Activated T-helper 1 cell treated with anti-CD3 and anti-CD28 coated beads, Interleukin-2, amount 50 U/mL, for 16 hours (primary cell): ENCODE data around the gene NACC1.
"Not testable (repeated sequence)": the region's sequence is repeated elsewhere in the genome, so short reads cannot be mapped to it uniquely, and the experiment has no call there.

Source experiments
- DNase-seq, 2 donors: peaks; one replicate each; pipeline ENCODE4 v3.0.0-alpha.2; 2020; ENCODE audit warnings: low read depth in 1 of 2, low spot score in 1 of 2

The NACC1 gene

GRCh38 chr19:13138171-13138915 is 20.3 kb downstream of the NACC1 start:
- no peak for DNase-seq

- DNase-seq = no peak
These were observed 20.8 kb downstream of the NACC1 start for GRCh38 chr19:13138916-13139198.

GRCh38 chr19:13139633-13140311 is 21.7 kb downstream of the NACC1 start:
- no peak for DNase-seq

GRCh38 chr19:13146763-13147563 is 28.9 kb downstream of the NACC1 start:
- DNase-seq = no peak

- DNase-seq = not testable (repeated sequence)
These were observed 31.1 kb downstream of the NACC1 start for GRCh38 chr19:13149173-13149627.

GRCh38 chr19:13149628-13150186 is 31.6 kb downstream of the NACC1 start:
- no peak for DNase-seq

GRCh38 chr19:13150187-13150930 is 32.3 kb downstream of the NACC1 start, which contains the start of the genes IER2 and STX10:
IER2 (plus strand) TSS chr19:13150411; CDS start chr19:13153187, 2,776 bp downstream.
STX10 (minus strand) TSS chr19:13150375; CDS start chr19:13150173, 202 bp downstream.
- peak; percentile 86 to 89 for DNase-seq

- no peak for DNase-seq
These were observed 33.0 kb downstream of the NACC1 start for GRCh38 chr19:13150931-13151604.

- peak; percentile 91 to 94 for DNase-seq
These were observed 33.7 kb downstream of the NACC1 start for GRCh38 chr19:13151605-13152355.

- no peak for DNase-seq
These were observed 34.4 kb downstream of the NACC1 start for GRCh38 chr19:13152356-13152973.

- peak; percentile 94 to 97 for DNase-seq
These were observed 35.0 kb downstream of the NACC1 start for GRCh38 chr19:13152974-13153568.

GRCh38 chr19:13153569-13154240 is 35.6 kb downstream of the NACC1 start:
- DNase-seq = no peak

- DNase-seq = peak; percentile 9 to 38
These were observed 36.2 kb downstream of the NACC1 start for GRCh38 chr19:13154241-13154778.

- peak; percentile 38 to 63 for DNase-seq
These were observed 36.9 kb downstream of the NACC1 start for GRCh38 chr19:13154911-13155471.

- DNase-seq = peak; percentile 42 to 66
These were observed 37.7 kb downstream of the NACC1 start for GRCh38 chr19:13155472-13156359.

- no peak for DNase-seq
These were observed 41.6 kb downstream of the NACC1 start for GRCh38 chr19:13159713-13160112.
